Thyroid gland (tissue), 4 donors: ENCODE measurements around the gene DPP6.

Source experiments
- POLR2A ChIP-seq, 2 donors: fragments of 450-650 bp; IDR thresholded peaks; one replicate each; pipeline ENCODE4 v1.6.1; 2017; ENCODE audit warnings: antibody characterized with exemption in 2 of 2, mild to moderate bottlenecking in 2 of 2, moderate library complexity in 1 of 2
- TF ChIP-seq, protein P1 (sequence below), 6 experiments: fragments of 200-600 bp in 3 of 6; fragments of 450-650 bp in 3 of 6; sonication (generic) in 3 of 6; IDR thresholded peaks; one replicate each; pipeline ENCODE4 v1.5.1; 2016 to 2019; ENCODE audit warnings: antibody characterized with exemption in 6 of 6, mild to moderate bottlenecking in 2 of 6, inconsistent platforms in 1 of 6, moderate library complexity in 1 of 6

DNA sequence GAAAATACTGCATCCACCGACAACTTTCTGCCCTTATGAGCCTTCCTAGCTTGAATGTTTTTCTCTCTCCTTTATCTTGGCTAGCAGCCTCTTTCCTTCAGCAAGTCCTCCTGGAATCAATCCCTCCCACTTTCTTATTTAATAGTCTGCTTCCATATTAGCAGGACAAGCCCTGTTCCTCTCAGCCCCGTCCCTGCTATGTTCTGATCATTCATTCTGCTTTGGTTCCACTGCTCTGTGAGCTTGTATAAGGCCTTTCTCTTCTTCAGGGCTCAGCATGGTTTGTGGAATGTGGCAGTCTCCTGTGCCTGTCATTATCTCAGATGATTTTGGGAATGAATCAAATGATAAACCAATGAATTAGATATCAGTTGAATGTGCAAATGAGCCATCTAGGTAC lies 420.1 kb downstream of the DPP6 start:
- TF ChIP-seq, protein P1, sequence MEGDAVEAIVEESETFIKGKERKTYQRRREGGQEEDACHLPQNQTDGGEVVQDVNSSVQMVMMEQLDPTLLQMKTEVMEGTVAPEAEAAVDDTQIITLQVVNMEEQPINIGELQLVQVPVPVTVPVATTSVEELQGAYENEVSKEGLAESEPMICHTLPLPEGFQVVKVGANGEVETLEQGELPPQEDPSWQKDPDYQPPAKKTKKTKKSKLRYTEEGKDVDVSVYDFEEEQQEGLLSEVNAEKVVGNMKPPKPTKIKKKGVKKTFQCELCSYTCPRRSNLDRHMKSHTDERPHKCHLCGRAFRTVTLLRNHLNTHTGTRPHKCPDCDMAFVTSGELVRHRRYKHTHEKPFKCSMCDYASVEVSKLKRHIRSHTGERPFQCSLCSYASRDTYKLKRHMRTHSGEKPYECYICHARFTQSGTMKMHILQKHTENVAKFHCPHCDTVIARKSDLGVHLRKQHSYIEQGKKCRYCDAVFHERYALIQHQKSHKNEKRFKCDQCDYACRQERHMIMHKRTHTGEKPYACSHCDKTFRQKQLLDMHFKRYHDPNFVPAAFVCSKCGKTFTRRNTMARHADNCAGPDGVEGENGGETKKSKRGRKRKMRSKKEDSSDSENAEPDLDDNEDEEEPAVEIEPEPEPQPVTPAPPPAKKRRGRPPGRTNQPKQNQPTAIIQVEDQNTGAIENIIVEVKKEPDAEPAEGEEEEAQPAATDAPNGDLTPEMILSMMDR (IDR thresholded peaks at IDR 0.05) = no peak
- TF ChIP-seq POLR2A (IDR thresholded peaks at IDR 0.05) = no peak
